Measurements from ENCODE around the gene CYTH1.

CYTH1 gene

DNA sequence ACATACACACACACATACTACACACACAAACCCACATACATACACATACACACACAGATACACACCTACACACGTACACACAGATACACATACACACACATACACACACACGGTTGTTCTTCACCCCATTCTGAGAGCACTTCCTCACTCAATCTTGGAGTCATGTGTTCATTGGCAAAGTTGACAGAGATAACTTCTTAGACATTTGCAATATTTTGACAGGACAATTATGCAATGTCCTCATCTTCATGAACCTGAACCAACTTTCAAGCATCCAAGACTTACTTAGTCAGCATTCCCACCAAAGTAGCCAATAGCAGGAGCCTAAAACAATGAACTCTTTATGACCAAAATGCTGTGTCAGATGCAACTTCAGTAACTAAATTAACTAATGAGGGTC lies 127.7 kb downstream of the CYTH1 start:
- DNase-seq (ENCODE audit: low read depth in 4 of 4, low spot score in 1 of 4) = no peak

DNA sequence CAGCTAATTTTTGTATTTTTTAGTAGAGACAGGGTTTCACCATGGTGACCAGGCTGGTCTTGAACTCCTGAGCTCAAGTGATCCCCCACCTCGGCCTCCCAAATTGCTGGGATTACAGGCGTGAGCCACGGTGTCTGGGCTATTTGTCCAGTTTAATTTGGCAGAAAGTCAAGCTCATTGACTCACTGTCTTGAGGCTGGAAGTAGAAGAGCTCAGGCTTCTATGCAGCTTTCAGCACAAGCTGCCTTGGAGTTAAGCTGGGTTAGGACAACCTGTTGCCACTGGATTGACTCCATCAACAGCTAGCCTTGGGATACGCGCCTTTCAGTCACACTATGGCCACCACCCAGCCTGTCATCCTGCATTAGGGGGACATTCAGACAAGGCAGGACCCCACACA lies 128.7 kb downstream of the CYTH1 start:
- no peak for DNase-seq (ENCODE audit: low read depth in 4 of 4, low spot score in 1 of 4)

DNA sequence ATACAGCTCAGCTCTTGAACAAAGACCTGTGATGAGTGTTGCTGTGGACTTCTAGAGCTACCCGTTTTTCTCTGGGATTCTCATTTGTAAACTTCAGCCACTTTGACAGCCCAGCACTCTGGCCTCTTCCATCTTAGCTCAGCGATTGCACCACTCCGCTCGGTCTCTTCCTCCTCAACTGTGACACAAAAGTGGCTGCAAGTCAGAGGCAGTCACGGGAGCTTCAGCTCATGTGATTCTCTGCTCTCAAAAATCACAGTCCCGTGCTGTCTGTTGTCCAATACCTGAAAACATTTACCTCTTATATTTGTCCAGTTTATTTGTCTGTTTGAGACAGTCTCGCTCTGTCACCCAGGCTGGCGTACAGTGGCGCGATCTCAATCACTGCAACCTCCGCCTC lies 129.2 kb downstream of the CYTH1 start:
- DNase-seq (ENCODE audit: low read depth in 4 of 4, low spot score in 1 of 4) = no peak

DNA sequence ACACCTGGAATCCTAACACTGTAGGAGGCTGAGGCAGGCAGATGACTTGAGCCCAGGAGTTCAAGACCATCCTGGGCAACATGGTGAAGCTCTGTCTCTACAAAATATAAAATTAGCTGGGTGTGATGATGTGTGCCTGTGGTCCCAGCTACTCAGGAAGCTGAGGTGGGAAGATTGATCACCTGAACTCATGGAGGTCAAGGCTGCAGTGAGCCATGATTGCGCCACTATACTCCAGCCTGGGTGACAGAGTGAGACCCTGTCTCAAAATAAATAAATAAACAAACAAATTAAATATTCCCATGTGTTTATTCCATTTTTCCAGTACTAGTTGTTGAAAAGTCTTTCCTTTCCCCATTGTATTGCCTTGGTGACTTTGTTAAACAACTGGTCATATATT lies 130.0 kb downstream of the CYTH1 start:
- DNase-seq (ENCODE audit: low read depth in 4 of 4, low spot score in 1 of 4) = no peak

DNA sequence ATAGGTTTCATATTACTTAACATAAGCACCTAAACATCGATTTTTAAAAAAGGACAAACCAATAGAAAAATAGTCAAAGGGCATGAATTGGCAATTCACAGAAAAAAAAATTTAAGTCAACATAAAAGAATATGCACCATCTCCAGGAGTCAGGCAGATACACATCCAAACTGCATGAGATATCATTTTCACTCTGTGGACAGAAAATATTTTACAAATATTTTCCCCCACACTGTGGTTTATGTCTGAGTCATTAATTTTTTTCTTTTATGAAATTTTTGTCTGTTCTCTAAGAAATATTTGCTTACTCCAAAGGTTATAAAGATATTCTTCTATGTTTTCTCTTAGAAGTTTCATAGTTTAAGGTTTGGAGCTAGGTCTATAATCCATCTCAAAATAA lies 130.5 kb downstream of the CYTH1 start:
- DNase-seq (ENCODE audit: low read depth in 4 of 4, low spot score in 1 of 4) = no peak

DNA sequence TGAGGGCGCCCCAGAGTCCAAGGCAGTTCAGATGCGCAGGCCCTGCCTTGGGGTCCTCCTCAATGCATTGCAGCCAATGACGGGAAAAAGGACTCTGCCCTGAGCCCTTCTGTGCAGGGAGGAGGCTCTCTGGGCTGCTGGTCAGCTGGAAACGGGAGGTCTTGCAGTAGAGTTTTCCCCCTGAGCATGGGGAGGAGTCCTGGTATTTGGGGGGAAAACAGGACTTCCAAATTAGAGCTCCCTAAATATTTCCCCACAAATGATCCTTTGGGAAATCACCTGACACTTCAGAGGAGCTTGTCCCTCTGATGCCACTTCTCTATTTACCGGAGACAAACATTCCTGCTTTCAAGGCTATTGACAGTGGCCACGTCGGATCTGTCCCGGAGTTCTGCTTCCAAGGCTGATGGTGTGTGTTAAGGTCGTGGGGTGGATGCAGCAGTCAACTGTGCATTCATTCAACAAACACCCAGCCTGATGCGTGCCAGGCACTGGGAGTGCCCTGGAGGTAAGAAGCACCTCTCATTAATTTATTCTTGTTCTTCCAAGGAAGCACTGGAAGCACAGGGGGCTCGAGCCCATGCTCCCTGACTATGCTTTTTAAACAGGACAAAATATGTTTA lies 131.9 kb downstream of the CYTH1 start:
- no peak for DNase-seq (ENCODE audit: low read depth in 4 of 4, low spot score in 1 of 4)

DNA sequence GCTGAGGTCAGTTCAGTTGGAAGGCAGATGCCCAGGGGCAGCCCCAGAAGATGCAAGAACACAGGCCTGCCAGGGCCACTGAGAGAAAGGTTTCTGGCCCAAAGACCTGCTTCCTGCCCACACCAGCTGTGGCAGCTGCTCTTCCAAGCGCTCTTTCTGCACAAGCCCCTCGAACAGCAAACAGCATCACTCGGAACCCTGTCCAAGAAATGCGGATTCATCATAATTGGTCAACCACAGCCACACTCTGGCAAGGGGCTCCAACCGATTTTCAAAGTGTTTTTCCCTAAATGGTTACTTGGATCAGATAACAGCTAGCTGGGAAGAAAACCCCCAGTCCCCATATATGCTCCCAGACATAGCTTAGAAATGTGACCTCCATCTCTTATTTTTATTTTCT lies 133.8 kb downstream of the CYTH1 start:
- DNase-seq (ENCODE audit: low read depth in 4 of 4, low spot score in 1 of 4) = no peak

DNA sequence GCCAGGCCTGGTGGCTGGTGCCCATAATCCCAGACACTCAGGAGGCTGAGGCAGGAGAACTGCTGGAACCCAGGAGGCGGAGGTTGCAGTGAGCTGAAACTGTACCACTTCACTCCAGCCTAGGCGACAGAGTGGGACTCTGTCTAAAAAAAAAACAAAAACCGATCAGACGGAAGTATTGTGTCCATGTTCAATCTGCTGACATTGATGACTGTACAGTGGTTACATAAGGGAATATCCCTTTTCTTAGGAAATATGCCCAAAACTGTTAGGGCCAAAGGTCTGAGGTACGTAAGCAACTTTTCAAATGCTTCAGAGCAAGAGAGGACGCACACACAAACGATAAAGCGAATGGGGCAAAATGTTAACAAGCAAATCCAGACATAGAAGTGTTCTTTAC lies 135.0 kb downstream of the CYTH1 start:
- DNase-seq (ENCODE audit: low read depth in 4 of 4, low spot score in 1 of 4) = no peak

DNA sequence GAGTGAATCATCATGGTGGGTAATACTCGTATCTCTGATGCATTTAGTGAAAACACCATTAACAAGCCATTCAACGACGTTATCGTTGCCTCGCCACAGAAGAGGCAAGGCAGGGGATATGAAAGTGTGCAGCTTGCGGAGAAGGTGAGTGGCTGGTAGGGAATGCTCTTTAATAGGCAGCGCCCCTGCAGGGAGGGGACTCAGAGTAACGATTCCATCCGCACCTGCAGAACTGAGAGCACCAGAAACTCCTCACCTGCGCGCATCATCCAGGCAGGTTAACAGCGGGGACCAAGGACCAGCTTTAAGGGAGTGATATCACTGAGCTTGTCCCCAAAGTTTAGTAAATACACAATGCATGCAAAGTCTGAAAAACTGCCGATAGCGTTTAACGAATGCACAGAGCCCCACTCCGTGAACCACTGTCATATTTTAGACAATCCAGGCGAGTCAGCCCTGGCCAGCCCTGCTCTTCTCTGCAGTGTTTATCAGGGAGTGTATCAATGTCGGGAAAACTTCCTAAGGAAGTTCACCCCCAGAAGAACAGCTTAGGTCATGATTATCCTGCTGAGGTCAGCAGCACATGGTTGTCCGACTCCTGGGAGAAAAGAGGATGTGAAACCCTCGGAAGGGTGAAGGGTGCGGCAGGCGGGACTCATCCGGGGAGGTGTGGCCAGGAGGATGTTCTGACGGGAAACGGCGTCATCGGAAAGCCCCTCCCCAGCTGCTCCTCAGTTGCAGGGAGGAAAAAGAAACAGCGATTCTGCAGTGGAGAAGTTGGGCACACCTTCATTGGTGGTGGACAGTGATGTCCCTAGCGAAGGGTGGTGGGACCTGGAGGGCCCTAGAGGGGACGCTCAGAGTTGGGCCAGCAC lies 136.4 kb downstream of the CYTH1 start:
- peak; percentile 21 to 57 (median 42) for DNase-seq (ENCODE audit: low read depth in 4 of 4, low spot score in 1 of 4)

DNA sequence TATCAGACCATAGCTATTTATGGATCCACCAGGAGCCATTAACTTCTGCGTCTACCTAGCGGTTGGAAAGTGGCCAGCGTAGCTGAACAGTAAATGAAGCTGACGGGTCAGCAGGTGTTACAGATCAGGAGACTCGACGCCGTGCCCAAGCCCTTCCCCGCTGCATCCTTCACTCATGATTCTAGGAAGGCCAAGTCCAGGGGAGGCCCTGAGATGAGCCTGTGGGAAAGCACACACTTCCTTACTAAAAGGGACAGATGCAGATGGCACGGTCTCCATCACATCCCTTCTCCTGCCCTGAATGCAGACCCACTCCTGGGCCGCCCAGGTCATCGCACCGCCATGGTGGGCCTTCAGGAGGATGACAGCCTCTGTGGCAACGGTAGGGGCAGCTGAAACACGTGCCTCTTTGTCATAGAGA lies 137.1 kb downstream of the CYTH1 start:
- no peak for DNase-seq (ENCODE audit: low read depth in 4 of 4, low spot score in 1 of 4)

DNA sequence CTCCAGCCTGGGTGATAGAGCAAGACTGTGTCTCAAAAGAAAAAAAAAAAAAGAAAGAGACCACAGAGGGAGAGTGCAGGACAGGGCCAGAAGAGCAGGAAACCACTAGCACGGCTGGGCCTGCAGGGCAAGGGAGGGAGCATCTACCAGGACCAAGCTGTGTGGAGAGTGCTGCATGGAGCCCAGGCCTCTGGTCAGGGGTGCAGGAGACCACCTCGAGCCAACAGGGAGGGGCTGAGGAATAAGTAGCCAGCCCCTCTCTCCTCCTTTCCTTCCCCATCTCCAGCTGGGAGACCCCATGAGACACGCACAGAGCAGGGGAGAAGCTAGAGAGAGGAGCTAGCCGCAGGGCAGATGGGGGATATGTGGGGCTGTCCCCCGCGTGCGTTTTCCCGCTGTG lies 137.8 kb downstream of the CYTH1 start:
- no peak for DNase-seq (ENCODE audit: low read depth in 4 of 4, low spot score in 1 of 4)

DNA sequence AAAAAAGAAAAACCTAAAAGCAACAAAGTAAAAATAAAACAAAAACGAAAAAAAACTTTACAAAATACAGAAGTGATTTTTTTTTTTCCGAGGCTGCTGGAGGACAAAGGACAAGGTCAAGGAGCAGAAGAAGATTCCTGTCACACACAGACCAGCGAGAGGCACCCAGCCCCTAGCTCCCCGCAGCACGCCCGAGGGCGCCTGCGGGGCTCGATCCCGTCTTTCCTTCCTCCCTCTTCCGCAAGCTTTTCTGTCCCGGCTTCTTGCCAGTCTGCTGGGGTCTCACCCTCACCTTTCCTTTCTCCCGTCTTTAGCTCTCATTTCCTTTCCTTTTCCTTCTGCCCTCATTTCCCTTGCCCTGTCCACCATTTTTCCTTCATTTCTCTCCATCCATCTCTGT lies 138.7 kb downstream of the CYTH1 start:
- no peak for DNase-seq (ENCODE audit: low read depth in 4 of 4, low spot score in 1 of 4)

DNA sequence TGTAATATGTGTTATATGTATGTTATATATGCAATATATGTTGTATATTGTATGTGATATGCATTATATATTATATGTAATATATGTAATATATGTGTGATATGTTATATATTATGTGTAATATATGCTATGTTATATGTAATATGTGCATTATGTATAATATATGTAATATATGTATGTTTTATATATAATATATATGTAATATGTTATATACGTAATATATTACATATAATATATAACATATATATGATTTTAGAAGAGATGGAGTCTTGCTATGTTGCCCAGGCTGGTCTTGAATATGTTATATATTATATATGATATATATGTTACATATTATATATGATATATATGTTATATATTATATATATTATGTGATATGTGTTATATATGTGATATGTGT lies 139.4 kb downstream of the CYTH1 start:
- DNase-seq (ENCODE audit: low read depth in 4 of 4, low spot score in 1 of 4) = no peak

DNA sequence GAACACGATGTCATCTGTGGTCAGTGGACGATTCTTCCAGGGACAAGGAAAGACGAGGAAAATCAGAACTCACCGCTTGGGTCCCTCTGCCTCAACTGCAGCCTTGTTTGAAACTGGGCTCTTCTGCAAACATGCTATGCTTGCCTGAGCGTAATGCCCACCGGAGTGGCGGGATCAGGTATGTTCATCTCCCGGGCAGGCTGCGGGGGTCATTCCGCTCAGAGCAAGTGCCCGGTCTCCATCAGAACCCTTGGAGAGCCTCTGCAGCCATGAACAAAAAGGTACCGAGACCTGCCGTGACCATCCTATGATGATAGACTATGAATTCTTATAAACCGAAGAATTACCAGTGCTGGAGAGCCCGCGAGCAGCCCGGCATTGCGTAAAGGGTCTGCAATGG lies 140.4 kb downstream of the CYTH1 start:
- DNase-seq (ENCODE audit: low read depth in 4 of 4, low spot score in 1 of 4) = no peak

DNA sequence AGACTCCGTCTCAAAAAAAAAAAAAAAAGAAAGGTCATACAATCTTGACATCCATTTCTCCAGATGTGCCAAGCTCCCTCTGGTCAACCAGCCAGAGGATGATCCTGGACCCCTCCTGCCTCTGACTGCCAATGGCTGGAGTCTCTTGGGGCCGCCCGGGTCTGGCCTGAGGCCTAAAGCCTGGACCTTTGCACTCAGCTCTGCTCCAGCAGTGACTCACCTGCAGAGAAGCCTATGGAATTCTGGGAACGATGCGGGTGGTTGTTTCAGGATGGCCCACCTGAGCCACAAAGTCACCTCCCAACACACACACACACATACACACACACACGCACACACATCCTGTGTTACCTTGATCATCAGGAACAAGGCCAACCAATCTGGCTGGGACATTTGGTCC lies 140.8 kb downstream of the CYTH1 start:
- DNase-seq (ENCODE audit: low read depth in 4 of 4, low spot score in 1 of 4) = no peak

DNA sequence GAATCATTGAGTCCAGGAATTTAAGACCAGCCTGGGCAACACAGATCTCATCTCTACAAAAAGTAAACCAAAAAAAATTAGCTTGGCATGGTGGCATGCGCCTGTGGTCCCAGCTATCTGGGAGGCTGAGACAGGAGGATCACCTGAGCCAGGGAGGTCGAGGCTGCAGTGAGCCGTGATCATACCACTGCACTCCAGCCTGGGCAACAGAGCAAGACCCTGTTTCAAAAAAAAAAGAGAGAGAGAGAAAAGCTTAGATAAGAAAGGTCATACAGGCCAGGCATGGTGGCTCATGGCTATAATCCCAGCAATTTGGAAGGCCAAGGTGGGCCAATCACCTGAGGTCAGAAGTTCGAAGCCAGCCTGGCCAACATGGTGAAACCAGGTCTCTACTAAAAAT lies 141.4 kb downstream of the CYTH1 start:
- DNase-seq (ENCODE audit: low read depth in 4 of 4, low spot score in 1 of 4) = no peak

DNA sequence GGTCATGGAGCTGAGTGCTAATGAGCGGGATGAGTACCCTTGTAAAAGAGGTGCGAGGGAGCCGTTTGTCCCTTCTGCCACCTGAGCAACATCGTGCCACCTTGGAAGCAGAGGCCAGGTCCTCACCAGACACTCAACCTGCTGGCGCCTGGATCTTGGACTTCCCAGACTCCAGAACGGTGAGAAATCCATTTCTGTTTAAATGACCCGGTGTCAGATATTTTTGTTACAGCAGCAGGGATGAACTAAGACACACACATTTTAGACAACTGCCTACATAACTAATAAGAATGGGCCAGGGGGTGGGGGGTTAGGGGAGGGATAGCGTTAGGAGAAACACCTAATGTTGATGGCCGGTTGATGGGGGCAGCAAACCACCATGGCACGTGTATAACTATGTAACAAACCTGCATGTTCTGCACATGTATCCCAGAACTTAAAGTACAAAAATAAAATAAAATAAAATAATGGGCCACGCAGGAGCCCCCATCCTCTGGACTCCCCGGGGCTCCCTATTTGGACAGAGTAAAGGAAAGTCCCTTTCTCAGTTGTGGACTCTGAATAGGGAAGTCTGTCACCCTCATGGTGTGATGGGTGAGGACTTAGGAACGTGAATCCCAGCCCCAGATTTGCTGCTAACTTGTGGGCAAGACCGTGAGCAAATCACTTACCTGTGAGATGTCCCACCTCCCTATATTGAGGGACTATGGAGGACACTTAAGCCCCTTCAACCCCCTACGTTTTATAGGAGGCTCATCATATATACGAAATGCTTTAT lies 144.2 kb downstream of the CYTH1 start:
- DNase-seq (ENCODE audit: low read depth in 4 of 4, low spot score in 1 of 4) = no peak

DNA sequence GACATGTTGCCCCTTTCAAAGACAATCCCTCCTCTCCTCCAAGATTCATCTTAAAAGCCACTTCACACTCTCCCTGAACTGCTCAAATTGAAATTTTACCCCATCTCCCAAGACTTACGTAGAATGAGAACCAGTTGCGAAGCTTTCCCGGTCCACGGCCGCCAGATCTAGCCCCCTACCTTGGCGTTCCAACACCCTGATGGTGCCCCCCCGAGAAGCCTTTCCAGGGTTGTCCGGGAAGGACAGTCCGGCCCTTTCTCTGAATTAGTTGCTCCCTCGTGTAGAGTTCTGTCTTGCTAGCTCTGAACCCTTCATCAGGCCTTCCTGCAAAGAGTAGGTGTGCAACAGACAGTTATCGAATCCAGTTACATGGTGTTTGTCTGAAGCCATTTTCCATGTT lies 144.9 kb downstream of the CYTH1 start:
- no peak for DNase-seq (ENCODE audit: low read depth in 4 of 4, low spot score in 1 of 4)

DNA sequence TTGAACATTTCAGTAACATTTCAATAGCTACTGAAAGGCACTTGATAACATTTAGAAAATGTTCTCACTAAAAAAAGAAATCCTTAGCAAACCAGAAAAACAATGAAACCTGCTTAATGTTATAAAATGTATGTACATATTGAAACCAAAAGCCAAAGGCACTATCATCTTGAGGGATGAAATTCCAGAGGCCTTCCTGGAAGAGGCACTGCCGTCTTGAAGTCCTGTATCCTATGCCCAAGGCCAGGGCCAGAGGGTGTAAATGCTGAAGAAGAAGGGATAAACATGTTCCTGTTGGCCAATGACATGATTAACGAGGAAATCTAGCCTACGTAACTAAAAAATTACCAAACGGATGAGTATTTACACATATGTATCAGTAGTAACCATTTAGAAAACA lies 147.9 kb downstream of the CYTH1 start:
- no peak for DNase-seq (ENCODE audit: low read depth in 4 of 4, low spot score in 1 of 4)

DNA sequence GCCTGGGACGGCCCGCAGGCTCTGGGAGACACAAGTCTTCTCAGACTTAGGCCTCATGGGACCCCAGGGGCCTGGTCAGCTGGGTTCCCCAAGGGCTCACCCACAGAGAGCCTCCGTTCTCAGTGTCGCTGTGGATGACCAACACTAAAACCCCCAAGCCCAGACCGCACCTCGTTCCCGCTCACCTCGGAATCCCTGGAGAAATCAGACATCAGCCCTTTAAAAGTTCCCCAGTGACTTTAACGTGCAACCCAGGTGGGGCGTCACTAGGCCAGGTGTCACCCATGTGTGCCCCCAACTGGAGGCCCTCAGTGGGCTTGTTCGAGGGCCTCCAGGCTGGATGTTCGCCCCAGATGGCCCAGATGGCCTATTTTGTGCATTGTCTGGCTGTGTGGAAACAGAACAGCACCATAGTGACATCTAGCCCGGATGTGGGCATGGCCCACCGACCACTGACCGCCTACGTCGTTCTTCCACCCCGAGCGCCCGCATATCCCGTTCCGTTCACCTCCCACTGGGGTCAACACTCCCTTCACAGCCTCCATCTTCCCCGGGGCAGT lies 152.6 kb downstream of the CYTH1 start:
- DNase-seq (ENCODE audit: low read depth in 4 of 4, low spot score in 1 of 4) = no peak

DNA sequence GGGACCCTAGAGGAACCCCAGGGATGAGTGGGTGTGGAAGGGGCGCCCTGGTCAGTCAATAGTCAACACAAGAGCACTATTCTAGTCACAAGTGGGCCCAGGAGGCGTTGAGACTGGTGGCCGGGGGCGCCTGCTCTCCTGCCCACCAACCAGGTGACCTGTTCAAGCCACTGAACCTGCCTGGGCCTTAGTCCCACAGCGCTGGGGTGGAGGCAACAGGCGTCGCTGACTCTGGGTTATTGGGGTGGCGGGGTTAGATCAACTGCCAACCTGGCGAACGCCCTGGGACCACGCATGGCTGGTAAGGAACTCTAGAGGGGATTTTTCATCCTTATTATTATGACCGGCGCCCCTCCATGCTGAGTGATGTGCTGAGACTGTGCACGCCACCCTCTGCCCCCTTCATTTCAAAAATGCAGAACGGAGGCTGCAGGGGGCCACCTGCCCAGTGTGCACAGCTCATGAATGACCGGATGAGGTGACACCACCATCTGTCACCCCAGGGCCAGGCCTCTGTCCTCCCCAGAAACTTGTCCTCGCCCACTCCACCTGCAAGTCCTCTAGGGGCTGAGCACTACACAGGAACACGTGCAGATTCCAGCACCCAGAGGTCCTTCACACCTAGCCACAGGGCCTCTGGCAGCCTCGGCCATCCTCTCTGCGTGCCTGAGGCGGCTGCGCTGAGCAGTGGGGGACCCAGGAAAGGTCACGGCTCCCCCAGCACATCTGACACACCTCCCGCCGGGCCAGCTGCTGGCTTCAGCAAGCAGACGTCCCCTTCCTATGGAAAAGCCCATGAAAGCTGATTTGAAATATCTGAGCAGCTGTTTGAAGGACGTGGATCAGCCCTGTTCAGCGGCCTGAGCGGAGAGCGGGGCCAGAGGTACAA lies 153.3 kb downstream of the CYTH1 start:
- DNase-seq (ENCODE audit: low read depth in 4 of 4, low spot score in 1 of 4) = no peak
